H9 (cell line): ENCODE data around the gene SLC13A1. TPM values are rescaled to one million over a fixed set of nuclear protein-coding genes. Genes with fewer than 3 reads are reported as not detected.

Source experiments
- DNase-seq: peaks from one replicate; pipeline ENCODE4 v3.0.0-alpha.2; 2017
- H2AFZ ChIP-seq: one replicate; pipeline ENCODE4 v1.6.1; 2013; ENCODE audit warnings: mild to moderate bottlenecking, low read length, control low read depth, moderate library complexity
- H2AK5ac ChIP-seq: 2 replicates; pipeline ENCODE4 v1.6.1; 2013; ENCODE audit warnings: low read length, control low read depth, mixed read lengths; ENCODE audit not compliant: insufficient read length
- H2BK120ac ChIP-seq: one replicate; pipeline ENCODE4 v1.6.1; 2013; ENCODE audit warnings: low read depth, mild to moderate bottlenecking, low read length, control low read depth, inconsistent platforms; ENCODE audit not compliant: poor library complexity, severe bottlenecking
- H2BK12ac ChIP-seq: 2 replicates; pipeline ENCODE4 v1.6.1; 2013; ENCODE audit warnings: low read length, control low read depth, mixed read lengths, low read depth; ENCODE audit not compliant: insufficient read length
- H2BK15ac ChIP-seq: 2 replicates; pipeline ENCODE4 v1.6.1; 2013; ENCODE audit warnings: low read depth, low read length, control low read depth
- H2BK20ac ChIP-seq: one replicate; pipeline ENCODE4 v1.6.1; 2013; ENCODE audit warnings: low read depth, mild to moderate bottlenecking, low read length, control low read depth, inconsistent platforms; ENCODE audit not compliant: poor library complexity, severe bottlenecking
- H2BK5ac ChIP-seq: 2 replicates; pipeline ENCODE4 v1.6.1; 2013; ENCODE audit warnings: low read length, control low read depth, mixed read lengths; ENCODE audit not compliant: insufficient read length
- H3K14ac ChIP-seq: 2 replicates; pipeline ENCODE4 v1.6.1; 2013; ENCODE audit warnings: low read length, control low read depth; ENCODE audit not compliant: insufficient read depth
- H3K18ac ChIP-seq: 2 replicates; pipeline ENCODE4 v1.6.1; 2013; ENCODE audit warnings: low read depth, mild to moderate bottlenecking, mixed read lengths, low read length, control low read depth; ENCODE audit not compliant: insufficient read length
- H3K23ac ChIP-seq: 2 replicates; pipeline ENCODE4 v1.6.1; 2013; ENCODE audit warnings: low read length, control low read depth, mixed read lengths, low read depth; ENCODE audit not compliant: insufficient read length
- H3K23me2 ChIP-seq: 2 replicates; pipeline ENCODE4 v1.6.1; 2013; ENCODE audit warnings: low read depth, mild to moderate bottlenecking, mixed read lengths, low read length, control low read depth; ENCODE audit not compliant: insufficient read length, poor library complexity, severe bottlenecking
- H3K27ac ChIP-seq: 2 replicates; pipeline ENCODE4 v1.5.1; 2013; ENCODE audit warnings: low read length, control low read depth, mixed read lengths, low read depth; ENCODE audit not compliant: insufficient read length
- H3K27me3 ChIP-seq: 2 replicates; pipeline ENCODE4 v1.6.1; 2013; ENCODE audit warnings: low read length, control low read depth, inconsistent platforms; ENCODE audit not compliant: insufficient read depth
- H3K4ac ChIP-seq: 2 replicates; pipeline ENCODE4 v1.6.1; 2013; ENCODE audit warnings: low read depth, mild to moderate bottlenecking, control low read depth, inconsistent platforms, low read length, moderate library complexity
- H3K4me1 ChIP-seq: 2 replicates; pipeline ENCODE4 v1.6.1; 2013; ENCODE audit warnings: low read length, control low read depth, inconsistent platforms; ENCODE audit not compliant: insufficient read depth
- H3K4me2 ChIP-seq: 2 replicates; pipeline ENCODE4 v1.6.1; 2013; ENCODE audit warnings: low read length, control low read depth, mixed read lengths; ENCODE audit not compliant: insufficient read length, insufficient read depth
- H3K56ac ChIP-seq: 2 replicates; pipeline ENCODE4 v1.6.1; 2013; ENCODE audit warnings: low read depth, mild to moderate bottlenecking, mixed read lengths, low read length, control low read depth; ENCODE audit not compliant: insufficient read length
- H3K79me1 ChIP-seq: 2 replicates; pipeline ENCODE4 v1.6.1; 2013; ENCODE audit warnings: low read depth, mild to moderate bottlenecking, moderate library complexity, low read length, control low read depth, inconsistent platforms; ENCODE audit not compliant: insufficient read depth, poor library complexity, severe bottlenecking
- H3K79me2 ChIP-seq: 2 replicates; pipeline ENCODE4 v1.6.1; 2013; ENCODE audit warnings: low read length, control low read depth, inconsistent platforms; ENCODE audit not compliant: insufficient read depth
- H3K9ac ChIP-seq: 2 replicates; pipeline ENCODE4 v1.6.1; 2013; ENCODE audit warnings: low read length, control low read depth, mixed read lengths; ENCODE audit not compliant: insufficient read length; ENCODE audit errors: extremely low read depth
- H3K9me3 ChIP-seq: one replicate; pipeline ENCODE4 v1.6.1; 2013; ENCODE audit warnings: low read depth, low read length, inconsistent platforms; ENCODE audit not compliant: control insufficient read depth
- H3T11ph ChIP-seq: one replicate; pipeline ENCODE4 v1.6.1; 2013; ENCODE audit warnings: mild to moderate bottlenecking, low read length, control low read depth, inconsistent platforms
- H4K20me1 ChIP-seq: one replicate; pipeline ENCODE4 v1.6.1; 2013; ENCODE audit not compliant: control insufficient read depth, insufficient read length, insufficient read depth
- H4K5ac ChIP-seq: 2 replicates; pipeline ENCODE4 v1.6.1; 2013; ENCODE audit warnings: low read depth, mild to moderate bottlenecking, mixed read lengths, low read length, control low read depth; ENCODE audit not compliant: insufficient read length
- H4K8ac ChIP-seq: replicated peaks from 2 replicates; pipeline ENCODE4 v1.6.1; 2013; ENCODE audit warnings: low read length, control low read depth, mixed read lengths, low read depth; ENCODE audit not compliant: insufficient read length
- H4K91ac ChIP-seq: 2 replicates; pipeline ENCODE4 v1.6.1; 2013; ENCODE audit warnings: low read depth, mild to moderate bottlenecking, moderate library complexity, mixed read lengths, low read length, control low read depth; ENCODE audit not compliant: insufficient read length
- H3K27ac Mint-ChIP-seq, 3 experiments: 2 replicates in 2 of 3; 3 replicates in 1 of 3; pipeline ENCODE4 v1.8.0; 2020 to 2021; ENCODE audit warnings: mixed read lengths in 3 of 3, mild to moderate bottlenecking in 1 of 3, moderate library complexity in 1 of 3
- H3K27me3 Mint-ChIP-seq: 2 replicates; pipeline ENCODE4 v1.8.0; 2021; ENCODE audit warnings: low read depth, mild to moderate bottlenecking, moderate library complexity, mixed read lengths
- H3K36me3 Mint-ChIP-seq, 3 experiments: 2 replicates in 2 of 3; 3 replicates in 1 of 3; pipeline ENCODE4 v1.8.0; 2020 to 2021; ENCODE audit warnings: low read depth in 3 of 3, mixed read lengths in 3 of 3; ENCODE audit not compliant: insufficient read depth in 1 of 3
- H3K4me1 Mint-ChIP-seq, 2 experiments: 2 replicates each; pipeline ENCODE4 v1.8.0; 2020; ENCODE audit warnings: mixed read lengths in 2 of 2
- H3K4me3 Mint-ChIP-seq, 2 experiments: 2 replicates in 1 of 2; 3 replicates in 1 of 2; pipeline ENCODE4 v1.8.0; 2020 to 2021; ENCODE audit warnings: mild to moderate bottlenecking in 2 of 2, mixed read lengths in 2 of 2, moderate library complexity in 1 of 2
- H3K9me3 Mint-ChIP-seq, 2 experiments: 2 replicates in 1 of 2; 3 replicates in 1 of 2; pipeline ENCODE4 v1.8.0; 2020; ENCODE audit warnings: mild to moderate bottlenecking in 2 of 2, mixed read lengths in 2 of 2, moderate library complexity in 1 of 2
- CTCF ChIP-seq: fragments of 200-600 bp; sonication (generic); conservative IDR thresholded peaks from 3 replicates; pipeline ENCODE4 v1.8.0; 2021; ENCODE audit warnings: antibody characterized with exemption, mild to moderate bottlenecking
- total RNA-seq: library from RNA; stranded (reverse); gene quantifications from 2 replicates; pipeline ENCODE4 v1.2.1, GENCODE V29; 2021

Gene SLC13A1
- total RNA-seq, 1 experiment from 2014 or later = not detected

GRCh38 chr7:123184271-123184670 lies 15.5 kb downstream of the SLC13A1 start:
- H3T11ph ChIP-seq = no peak overlapping the region
- no peak overlapping the region for H2BK5ac ChIP-seq
- no peak for DNase-seq
- Mint-ChIP-seq H3K36me3 (peaks cover 0 to 19% (median 9%) of the 10 kb centered on the region in 3 experiments; a peak in 5 of 7 replicates), H3K4me1 (peaks cover 0 to 9% of the 10 kb centered on the region in 2 experiments; a peak in 2 of 4 replicates), H3K9me3 (peaks cover 10 to 14% of the 10 kb centered on the region in 2 experiments; a peak in 4 of 5 replicates), H3K27me3 (no peaks in the 10 kb centered on the region), H3K4me3 (no peak overlapping the region), H3K27ac (no peak overlapping the region)
- no peaks in the 10 kb centered on the region for H3K79me2 ChIP-seq
- H3K23me2 ChIP-seq = no peaks in the 10 kb centered on the region
- no peak overlapping the region for H3K4ac ChIP-seq
- H3K27ac ChIP-seq = no peak overlapping the region
- no peaks in the 10 kb centered on the region for H3K4me1 ChIP-seq
- H4K91ac ChIP-seq = no peak overlapping the region
- H3K27me3 ChIP-seq = no peaks in the 10 kb centered on the region
- H2BK12ac ChIP-seq = no peak overlapping the region
- no peak overlapping the region for H3K14ac ChIP-seq
- no peak overlapping the region for H2AFZ ChIP-seq
- H2BK20ac ChIP-seq = no peak overlapping the region
- H3K56ac ChIP-seq = no peak overlapping the region
- no peak for TF ChIP-seq CTCF
- no peak overlapping the region for H4K8ac ChIP-seq
- H4K20me1 ChIP-seq = no peaks in the 10 kb centered on the region
- H2BK15ac ChIP-seq = no peak overlapping the region
- H3K9ac ChIP-seq = no peak overlapping the region
- H2BK120ac ChIP-seq = no peak overlapping the region
- no peak overlapping the region for H2AK5ac ChIP-seq
- no peak overlapping the region for H3K18ac ChIP-seq
- no peak overlapping the region for H3K23ac ChIP-seq
- no peaks in the 10 kb centered on the region for H3K79me1 ChIP-seq
- no peaks in the 10 kb centered on the region for H3K9me3 ChIP-seq
- H3K4me2 ChIP-seq = no peak overlapping the region
- no peak overlapping the region for H4K5ac ChIP-seq
